HepG2 (cell line): ENCODE results near the gene PCDH7. TPM values are rescaled to one million over a fixed set of nuclear protein-coding genes. Genes with fewer than 3 reads are reported as not detected.

Source experiments
- GTF2F1 ChIP-seq: fragments of 150-350 bp; IDR thresholded peaks from 2 replicates; pipeline ENCODE4 v1.6.1; 2014; ENCODE audit warnings: low read length
- GTF3A ChIP-seq: sonication (generic); formaldehyde crosslinking; conservative IDR thresholded peaks from 2 replicates; pipeline ENCODE4 v1.4.0; 2020; ENCODE audit warnings: mild to moderate bottlenecking, missing genetic modification reagents
- HMGA1 ChIP-seq: sonication (generic); formaldehyde crosslinking; conservative IDR thresholded peaks from 2 replicates; pipeline ENCODE4 v1.4.0; 2020; ENCODE audit warnings: missing genetic modification reagents
- MTF2 ChIP-seq: sonication (generic); formaldehyde crosslinking; IDR thresholded peaks from 2 replicates; pipeline ENCODE4 v1.5.0; 2020; ENCODE audit warnings: missing genetic modification reagents, borderline replicate concordance
- ZNF10 ChIP-seq: sonication (generic); formaldehyde crosslinking; IDR thresholded peaks from 2 replicates; pipeline ENCODE4 v1.4.0; 2020; ENCODE audit warnings: mild to moderate bottlenecking, low read depth, missing genetic modification reagents, borderline replicate concordance
- polyA plus RNA-seq, 8 experiments: library from polyadenylated mRNA; depleted of rRNA in 3 of 8; stranded (reverse) in 7 of 8; unstranded in 1 of 8; fragments of >200 nt; fragmentation: Illumina TruSeq in 4 of 8; extraction: Trizol in 4 of 8; gene quantifications; 2 replicates each; pipeline versions ENCODE4 v1.2.1 to v1.2.3, GENCODE V29; 2011 to 2016; ENCODE audit warnings: low read depth in 4 of 8, missing spikeins in 1 of 8, mixed read lengths in 1 of 8; ENCODE audit not compliant: insufficient read depth in 1 of 8
- total RNA-seq, 5 experiments: library from RNA; depleted of rRNA; stranded (reverse); fragments of >200 nt; fragmentation: Illumina TruSeq; extraction: Trizol; gene quantifications; 2 replicates each; pipeline ENCODE4 v1.2.3, GENCODE V29; 2016; ENCODE audit warnings: low read depth in 1 of 5
- TF ChIP-seq, protein P1 (sequence below): sonication (generic); formaldehyde crosslinking; IDR thresholded peaks from 2 replicates; pipeline ENCODE4 v1.9.0; 2021; ENCODE audit warnings: mild to moderate bottlenecking, missing genetic modification reagents

The PCDH7 gene
- total and polyA plus RNA-seq, 2 of the 13 experiments (the other 11 are each of a cell fraction or from before 2014, with no cell fraction given), result not detected

GRCh38 chr4:30718641-30719453 lies 1.3 kb upstream of the PCDH7 start (continued):
- TF ChIP-seq ZNF10 (CRISPR knock-in tag) (no peak), GTF3A (CRISPR knock-in tag) (no peak), GTF2F1 (no peak), HMGA1 (no peak), MTF2 (CRISPR knock-in tag) (no peak)
- TF ChIP-seq, protein P1, sequence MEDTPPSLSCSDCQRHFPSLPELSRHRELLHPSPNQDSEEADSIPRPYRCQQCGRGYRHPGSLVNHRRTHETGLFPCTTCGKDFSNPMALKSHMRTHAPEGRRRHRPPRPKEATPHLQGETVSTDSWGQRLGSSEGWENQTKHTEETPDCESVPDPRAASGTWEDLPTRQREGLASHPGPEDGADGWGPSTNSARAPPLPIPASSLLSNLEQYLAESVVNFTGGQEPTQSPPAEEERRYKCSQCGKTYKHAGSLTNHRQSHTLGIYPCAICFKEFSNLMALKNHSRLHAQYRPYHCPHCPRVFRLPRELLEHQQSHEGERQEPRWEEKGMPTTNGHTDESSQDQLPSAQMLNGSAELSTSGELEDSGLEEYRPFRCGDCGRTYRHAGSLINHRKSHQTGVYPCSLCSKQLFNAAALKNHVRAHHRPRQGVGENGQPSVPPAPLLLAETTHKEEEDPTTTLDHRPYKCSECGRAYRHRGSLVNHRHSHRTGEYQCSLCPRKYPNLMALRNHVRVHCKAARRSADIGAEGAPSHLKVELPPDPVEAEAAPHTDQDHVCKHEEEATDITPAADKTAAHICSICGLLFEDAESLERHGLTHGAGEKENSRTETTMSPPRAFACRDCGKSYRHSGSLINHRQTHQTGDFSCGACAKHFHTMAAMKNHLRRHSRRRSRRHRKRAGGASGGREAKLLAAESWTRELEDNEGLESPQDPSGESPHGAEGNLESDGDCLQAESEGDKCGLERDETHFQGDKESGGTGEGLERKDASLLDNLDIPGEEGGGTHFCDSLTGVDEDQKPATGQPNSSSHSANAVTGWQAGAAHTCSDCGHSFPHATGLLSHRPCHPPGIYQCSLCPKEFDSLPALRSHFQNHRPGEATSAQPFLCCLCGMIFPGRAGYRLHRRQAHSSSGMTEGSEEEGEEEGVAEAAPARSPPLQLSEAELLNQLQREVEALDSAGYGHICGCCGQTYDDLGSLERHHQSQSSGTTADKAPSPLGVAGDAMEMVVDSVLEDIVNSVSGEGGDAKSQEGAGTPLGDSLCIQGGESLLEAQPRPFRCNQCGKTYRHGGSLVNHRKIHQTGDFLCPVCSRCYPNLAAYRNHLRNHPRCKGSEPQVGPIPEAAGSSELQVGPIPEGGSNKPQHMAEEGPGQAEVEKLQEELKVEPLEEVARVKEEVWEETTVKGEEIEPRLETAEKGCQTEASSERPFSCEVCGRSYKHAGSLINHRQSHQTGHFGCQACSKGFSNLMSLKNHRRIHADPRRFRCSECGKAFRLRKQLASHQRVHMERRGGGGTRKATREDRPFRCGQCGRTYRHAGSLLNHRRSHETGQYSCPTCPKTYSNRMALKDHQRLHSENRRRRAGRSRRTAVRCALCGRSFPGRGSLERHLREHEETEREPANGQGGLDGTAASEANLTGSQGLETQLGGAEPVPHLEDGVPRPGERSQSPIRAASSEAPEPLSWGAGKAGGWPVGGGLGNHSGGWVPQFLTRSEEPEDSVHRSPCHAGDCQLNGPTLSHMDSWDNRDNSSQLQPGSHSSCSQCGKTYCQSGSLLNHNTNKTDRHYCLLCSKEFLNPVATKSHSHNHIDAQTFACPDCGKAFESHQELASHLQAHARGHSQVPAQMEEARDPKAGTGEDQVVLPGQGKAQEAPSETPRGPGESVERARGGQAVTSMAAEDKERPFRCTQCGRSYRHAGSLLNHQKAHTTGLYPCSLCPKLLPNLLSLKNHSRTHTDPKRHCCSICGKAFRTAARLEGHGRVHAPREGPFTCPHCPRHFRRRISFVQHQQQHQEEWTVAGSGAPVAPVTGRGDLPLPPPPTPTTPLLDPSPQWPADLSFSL, result no peak
